Astrocyte (in vitro differentiated cells and primary cell): ENCODE results near the gene BYSL. TPM values are rescaled to one million over a fixed set of nuclear protein-coding genes. Genes with fewer than 3 reads are reported as not detected.
A peak's percentile ranks its signal among the peaks of the same experiment; 100 is the strongest.

Experiments used
- DNase-seq: peaks from one replicate; pipeline ENCODE4 v3.0.0-alpha.2; 2010; ENCODE audit warnings: low read depth
- FAIRE-seq: peaks from 2 replicates; lab custom pipeline; 2011; peaks lifted over from hg19 to GRCh38; lab: Jason Lieb, UNC
- H2AFZ ChIP-seq: 2 replicates; pipeline ENCODE4 v1.6.0; 2012; ENCODE audit warnings: low read depth, low read length, inconsistent platforms
- H3K27ac ChIP-seq: 2 replicates; pipeline ENCODE4 v1.5.1; 2011; ENCODE audit warnings: low read depth, low read length, inconsistent platforms
- H3K27me3 ChIP-seq: 2 replicates; pipeline ENCODE4 v1.6.0; 2011; ENCODE audit warnings: low read length, inconsistent platforms; ENCODE audit not compliant: insufficient read depth
- H3K36me3 ChIP-seq: 2 replicates; pipeline ENCODE4 v1.5.1; 2011; ENCODE audit warnings: low read length, inconsistent platforms; ENCODE audit not compliant: insufficient read depth
- H3K4me1 ChIP-seq: 2 replicates; pipeline ENCODE4 v1.5.1; 2011; ENCODE audit warnings: low read length, inconsistent platforms; ENCODE audit not compliant: insufficient read depth
- H3K4me2 ChIP-seq: 2 replicates; pipeline ENCODE4 v1.6.0; 2012; ENCODE audit warnings: low read length, inconsistent platforms
- H3K4me3 ChIP-seq: 2 replicates; pipeline ENCODE4 v1.5.1; 2011; ENCODE audit warnings: low read depth, mild to moderate bottlenecking, low read length, inconsistent platforms; ENCODE audit not compliant: insufficient read depth
- H3K79me2 ChIP-seq: 2 replicates; pipeline ENCODE4 v1.6.0; 2012; ENCODE audit warnings: mild to moderate bottlenecking, low read length, inconsistent platforms; ENCODE audit not compliant: insufficient read depth
- H3K9ac ChIP-seq: 2 replicates; pipeline ENCODE4 v1.6.0; 2012; ENCODE audit warnings: mild to moderate bottlenecking, low read length, inconsistent platforms
- H3K9me3 ChIP-seq: 2 replicates; pipeline ENCODE4 v1.5.1; 2012; ENCODE audit warnings: low read depth, mild to moderate bottlenecking, low read length, inconsistent platforms; ENCODE audit not compliant: insufficient read depth
- H4K20me1 ChIP-seq: 2 replicates; pipeline ENCODE4 v1.6.0; 2012; ENCODE audit warnings: low read length, inconsistent platforms; ENCODE audit not compliant: insufficient read depth
- H3K27ac Mint-ChIP-seq: one replicate; pipeline ENCODE4 v1.8.0; 2021; ENCODE audit warnings: mild to moderate bottlenecking, mixed read lengths; ENCODE audit not compliant: unreplicated experiment
- H3K27me3 Mint-ChIP-seq: one replicate; pipeline ENCODE4 v1.8.0; 2021; ENCODE audit warnings: low read depth, mixed read lengths; ENCODE audit not compliant: unreplicated experiment
- H3K36me3 Mint-ChIP-seq: one replicate; pipeline ENCODE4 v1.8.0; 2021; ENCODE audit warnings: low read depth, mixed read lengths; ENCODE audit not compliant: unreplicated experiment
- H3K4me1 Mint-ChIP-seq: one replicate; pipeline ENCODE4 v1.8.0; 2021; ENCODE audit warnings: low read depth, mixed read lengths; ENCODE audit not compliant: unreplicated experiment
- H3K4me3 Mint-ChIP-seq: one replicate; pipeline ENCODE4 v1.8.0; 2021; ENCODE audit warnings: mild to moderate bottlenecking, moderate library complexity, mixed read lengths; ENCODE audit not compliant: unreplicated experiment
- H3K9me3 Mint-ChIP-seq: one replicate; pipeline ENCODE4 v1.8.0; 2021; ENCODE audit warnings: mild to moderate bottlenecking, mixed read lengths; ENCODE audit not compliant: unreplicated experiment
- EZH2 ChIP-seq: IDR thresholded peaks from 2 replicates; pipeline ENCODE4 v1.6.1; 2012; ENCODE audit warnings: mild to moderate bottlenecking, low read length, inconsistent platforms; ENCODE audit not compliant: insufficient read depth
- total RNA-seq: library from RNA; stranded (reverse); gene quantifications from 2 replicates; pipeline ENCODE4 v1.2.1, GENCODE V29; 2021
- TF ChIP-seq, protein P1 (sequence below): IDR thresholded peaks from 2 replicates; pipeline ENCODE4 v1.5.1; 2011; ENCODE audit warnings: low read depth, mild to moderate bottlenecking, inconsistent platforms, low read length, moderate library complexity; ENCODE audit not compliant: insufficient read depth

The BYSL gene
- total RNA-seq, 1 donor from 2014 or later = 41.2 TPM

DNA sequence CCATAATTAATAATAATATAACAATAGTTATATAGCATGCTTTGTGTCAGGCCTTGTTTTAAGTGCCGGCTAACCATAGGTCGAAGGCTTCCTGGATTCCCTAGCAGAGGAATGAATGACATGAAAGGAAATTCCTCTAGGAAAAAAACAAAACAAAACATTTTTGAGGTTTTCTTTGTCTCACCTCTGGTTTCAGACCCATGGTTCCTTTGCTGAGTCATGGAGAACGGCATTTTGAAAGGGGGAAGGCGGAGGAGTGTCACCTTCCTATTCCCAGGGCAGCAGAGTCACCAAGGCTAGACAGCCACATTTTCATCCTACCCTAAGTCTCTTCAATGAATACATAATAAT, 45.6 kb downstream of the BYSL start:
- Histone ChIP-seq H4K20me1 (no peaks in the 10 kb centered on the region), H3K9me3 (peaks cover 2% of the 10 kb centered on the region), H3K79me2 (no peaks in the 10 kb centered on the region), H3K36me3 (no peaks in the 10 kb centered on the region), H3K4me2 (peak overlapping the region; percentile 65), H3K9ac (peak overlapping the region; percentile 38), H3K27ac (peak overlapping the region; percentile 80), H3K4me1 (peaks cover 29% of the 10 kb centered on the region), H3K4me3 (no peak overlapping the region), H2AFZ (no peak overlapping the region), H3K27me3 (no peaks in the 10 kb centered on the region)
- H3K9me3 Mint-ChIP-seq = no peaks in the 10 kb centered on the region
- no peak for FAIRE-seq
- peaks cover 29% of the 10 kb centered on the region for H3K4me1 Mint-ChIP-seq
- no peaks in the 10 kb centered on the region for H3K27me3 Mint-ChIP-seq
- H3K36me3 Mint-ChIP-seq = no peaks in the 10 kb centered on the region
- peak overlapping the region; percentile 75 for H3K27ac Mint-ChIP-seq
- H3K4me3 Mint-ChIP-seq = no peak overlapping the region
- TF ChIP-seq, protein P1, sequence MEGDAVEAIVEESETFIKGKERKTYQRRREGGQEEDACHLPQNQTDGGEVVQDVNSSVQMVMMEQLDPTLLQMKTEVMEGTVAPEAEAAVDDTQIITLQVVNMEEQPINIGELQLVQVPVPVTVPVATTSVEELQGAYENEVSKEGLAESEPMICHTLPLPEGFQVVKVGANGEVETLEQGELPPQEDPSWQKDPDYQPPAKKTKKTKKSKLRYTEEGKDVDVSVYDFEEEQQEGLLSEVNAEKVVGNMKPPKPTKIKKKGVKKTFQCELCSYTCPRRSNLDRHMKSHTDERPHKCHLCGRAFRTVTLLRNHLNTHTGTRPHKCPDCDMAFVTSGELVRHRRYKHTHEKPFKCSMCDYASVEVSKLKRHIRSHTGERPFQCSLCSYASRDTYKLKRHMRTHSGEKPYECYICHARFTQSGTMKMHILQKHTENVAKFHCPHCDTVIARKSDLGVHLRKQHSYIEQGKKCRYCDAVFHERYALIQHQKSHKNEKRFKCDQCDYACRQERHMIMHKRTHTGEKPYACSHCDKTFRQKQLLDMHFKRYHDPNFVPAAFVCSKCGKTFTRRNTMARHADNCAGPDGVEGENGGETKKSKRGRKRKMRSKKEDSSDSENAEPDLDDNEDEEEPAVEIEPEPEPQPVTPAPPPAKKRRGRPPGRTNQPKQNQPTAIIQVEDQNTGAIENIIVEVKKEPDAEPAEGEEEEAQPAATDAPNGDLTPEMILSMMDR = no peak
- no peak for TF ChIP-seq EZH2
- peak; percentile 88 for DNase-seq

DNA sequence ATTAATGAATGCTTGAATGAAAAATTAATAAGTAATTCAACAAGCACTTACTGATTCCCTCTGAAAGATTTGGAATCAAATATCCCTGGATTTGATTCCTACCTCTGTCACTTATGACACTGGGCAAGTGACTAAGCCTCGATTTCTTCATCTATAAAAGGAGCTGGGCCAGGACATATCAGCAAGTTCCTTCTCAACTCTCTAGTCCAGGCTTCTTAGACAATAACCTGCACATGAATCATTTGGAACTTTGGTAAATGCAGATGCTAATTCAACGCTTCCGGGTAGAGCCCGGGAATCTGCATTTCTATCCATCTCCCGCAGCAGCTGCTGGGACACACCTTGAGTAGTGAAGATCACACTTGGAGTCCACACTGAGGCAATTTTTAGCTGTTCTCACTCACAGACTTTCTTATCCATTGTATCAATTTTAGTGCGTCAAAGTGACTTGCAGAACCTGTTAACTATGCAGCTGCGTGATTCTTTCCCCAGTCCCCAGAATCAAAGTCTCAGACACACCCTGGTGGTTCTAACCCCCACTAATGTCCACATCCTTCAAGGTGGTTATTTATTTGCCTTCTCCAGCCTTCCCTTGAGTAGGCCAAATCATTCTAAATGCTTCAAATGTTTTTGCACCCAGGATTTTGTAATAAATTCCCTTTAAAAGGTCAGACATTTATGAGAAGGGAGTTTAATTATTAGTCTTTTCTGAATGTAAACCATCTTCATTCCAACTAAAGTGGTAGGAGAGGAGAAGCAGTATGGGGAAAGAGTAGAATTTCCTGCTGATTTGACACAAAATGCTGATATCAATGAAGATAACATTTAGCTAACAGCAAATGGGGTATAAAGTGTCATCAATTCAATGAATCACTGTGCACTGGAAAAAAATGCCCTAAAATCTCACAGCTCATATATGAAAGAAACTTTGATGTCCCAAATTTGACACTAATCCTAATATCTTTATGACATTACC, 46.3 kb downstream of the BYSL start:
- TF ChIP-seq, protein P1 = no peak
- no peak for TF ChIP-seq EZH2
- no peak overlapping the region for H3K4me3 Mint-ChIP-seq
- Histone ChIP-seq H3K79me2 (no peaks in the 10 kb centered on the region), H4K20me1 (no peaks in the 10 kb centered on the region), H3K36me3 (no peaks in the 10 kb centered on the region), H3K4me2 (peak overlapping the region; percentile 65), H2AFZ (no peak overlapping the region), H3K27ac (peak overlapping the region; percentile 80), H3K27me3 (no peaks in the 10 kb centered on the region), H3K4me3 (no peak overlapping the region), H3K4me1 (peaks cover 29% of the 10 kb centered on the region), H3K9me3 (peaks cover 2% of the 10 kb centered on the region), H3K9ac (no peak overlapping the region)
- H3K27ac Mint-ChIP-seq = peak overlapping the region; percentile 75
- H3K36me3 Mint-ChIP-seq = no peaks in the 10 kb centered on the region
- H3K27me3 Mint-ChIP-seq = no peaks in the 10 kb centered on the region
- H3K4me1 Mint-ChIP-seq = peaks cover 29% of the 10 kb centered on the region
- peak; percentile 67 for DNase-seq
- H3K9me3 Mint-ChIP-seq = no peaks in the 10 kb centered on the region
- FAIRE-seq = no peak

DNA sequence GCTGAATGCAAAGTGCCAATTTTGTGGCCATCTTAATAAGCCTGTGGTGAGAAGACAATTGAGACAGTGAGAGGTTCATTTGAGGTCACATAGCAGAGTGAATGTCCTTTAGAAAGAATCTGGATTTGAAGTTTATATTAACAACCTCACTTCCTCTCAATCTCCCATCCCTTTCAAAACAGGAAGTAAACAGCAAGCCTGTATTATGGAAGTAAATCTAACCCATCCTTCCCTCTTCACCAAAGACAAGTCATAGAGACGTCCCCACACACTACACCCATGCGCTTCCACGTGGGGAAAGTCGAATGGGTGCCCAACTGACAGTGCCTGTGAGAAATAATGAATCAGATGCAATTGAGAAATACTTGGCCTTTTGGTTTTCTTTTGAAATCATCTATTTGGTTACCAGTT, 49.1 kb downstream of the BYSL start:
- H3K27me3 ChIP-seq = no peaks in the 10 kb centered on the region
- peaks cover 2% of the 10 kb centered on the region for H3K27me3 Mint-ChIP-seq
- H3K9me3 Mint-ChIP-seq = no peaks in the 10 kb centered on the region
- no peak overlapping the region for H3K9ac ChIP-seq
- H3K4me2 ChIP-seq = no peak overlapping the region
- H3K27ac Mint-ChIP-seq = no peak overlapping the region
- H3K4me1 Mint-ChIP-seq = peaks cover 24% of the 10 kb centered on the region
- peak overlapping the region; percentile 17 for H3K4me3 Mint-ChIP-seq
- no peaks in the 10 kb centered on the region for H3K79me2 ChIP-seq
- no peak for FAIRE-seq
- no peaks in the 10 kb centered on the region for H4K20me1 ChIP-seq
- H3K27ac ChIP-seq = no peak overlapping the region
- no peaks in the 10 kb centered on the region for H3K36me3 ChIP-seq
- H2AFZ ChIP-seq = peak overlapping the region; percentile 8
- H3K36me3 Mint-ChIP-seq = no peaks in the 10 kb centered on the region
- DNase-seq = peak; percentile 5
- no peaks in the 10 kb centered on the region for H3K9me3 ChIP-seq
- TF ChIP-seq, protein P1 = no peak
- no peak for TF ChIP-seq EZH2
- no peak overlapping the region for H3K4me3 ChIP-seq
- peaks cover 26% of the 10 kb centered on the region for H3K4me1 ChIP-seq
